Erythroblast (primary cell): Measurements from ENCODE around the gene ERN1.

Source experiments
- GATA1 ChIP-seq: IDR thresholded peaks from 2 replicates; pipeline ENCODE4 v1.6.1; 2011; ENCODE audit warnings: low read depth, mild to moderate bottlenecking, control low read depth, low read length, moderate library complexity
- POLR2A ChIP-seq: IDR thresholded peaks from 2 replicates; pipeline ENCODE4 v1.6.1; 2011; ENCODE audit warnings: mild to moderate bottlenecking, low read length

DNA sequence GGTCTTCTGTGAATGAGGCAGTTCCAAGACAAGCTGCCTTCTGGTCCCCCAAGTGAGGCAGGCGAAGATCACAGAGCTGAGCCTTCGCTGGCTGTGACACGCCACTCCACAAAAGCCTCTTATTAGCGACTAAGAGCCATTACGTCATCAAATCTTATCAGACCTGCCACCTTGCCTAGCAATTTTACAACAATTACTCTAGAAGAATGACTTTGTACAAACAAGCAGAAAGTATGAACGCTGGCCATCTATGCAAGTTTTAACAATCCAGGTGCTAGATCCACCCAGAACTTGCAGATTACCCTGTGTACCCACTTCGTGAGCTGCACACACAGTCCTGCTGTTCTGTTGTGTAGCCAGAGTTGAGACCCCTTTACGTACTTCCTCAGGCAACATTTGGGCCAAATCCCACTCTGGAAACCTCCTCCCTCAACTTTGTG is 105.7 kb downstream of the ERN1 start:
- TF ChIP-seq POLR2A (peak; percentile 87), GATA1 (no peak)
